Central memory CD4-positive, alpha-beta T cell (primary cell): ENCODE measurements around the gene SP7.
"Not testable (repeated sequence)": the region's sequence is repeated elsewhere in the genome, so short reads cannot be mapped to it uniquely, and the experiment has no call there.

ENCODE experiments used
- DNase-seq: peaks from one replicate; pipeline ENCODE4 v3.0.0; 2022

SP7 gene

DNA sequence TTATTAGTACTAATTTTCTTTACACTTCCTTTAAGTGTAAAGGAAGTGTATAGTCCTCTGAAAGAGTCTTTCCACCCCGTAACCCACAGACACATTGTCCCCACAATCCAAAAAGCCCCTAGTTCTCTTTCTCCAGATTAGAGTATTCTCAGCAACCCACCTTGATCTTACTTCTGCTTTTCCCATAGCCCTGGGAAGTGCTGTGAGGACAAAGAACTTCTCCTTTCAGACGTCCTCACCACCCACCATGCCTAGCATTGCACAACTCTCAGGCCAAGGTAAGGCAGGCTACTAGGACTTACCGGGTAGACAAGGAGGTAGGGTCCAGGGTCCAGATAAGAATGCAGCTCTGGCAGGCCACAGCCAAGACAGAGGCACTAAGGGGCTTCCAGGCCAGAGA lies 22.2 kb downstream of the SP7 start:
- no peak for DNase-seq

DNA sequence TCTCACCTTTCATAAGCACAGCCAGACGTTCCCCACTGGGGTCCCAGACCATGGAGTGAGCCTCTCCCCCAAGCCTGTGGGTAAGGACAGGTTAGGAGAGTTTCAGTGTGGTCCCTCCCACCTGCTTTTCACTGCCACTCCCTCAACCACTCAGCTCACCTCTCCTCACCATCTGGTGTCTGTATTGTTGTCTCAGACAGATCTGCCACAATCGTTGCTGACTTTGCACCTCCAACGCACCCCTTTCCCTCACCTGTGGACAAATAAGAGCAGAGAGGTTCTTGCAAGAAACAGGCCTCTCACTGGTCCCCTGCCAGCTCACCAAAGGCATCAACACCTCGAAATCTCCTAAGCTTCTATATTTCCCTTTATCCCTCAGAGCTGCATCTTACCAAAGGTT lies 27.9 kb downstream of the SP7 start:
- DNase-seq, result no peak

GRCh38 chr12:53306826-53307225 lies 29.3 kb downstream of the SP7 start:
- no peak for DNase-seq

GRCh38 chr12:53302903-53303302 lies 33.3 kb downstream of the SP7 start:
- DNase-seq, result no peak

GRCh38 chr12:53300187-53300586 lies 36.0 kb downstream of the SP7 start:
- no peak for DNase-seq

- peak; percentile 83 for DNase-seq
These were observed 36.5 kb downstream of the SP7 start, which contains the start of gene MYG1 for GRCh38 chr12:53299454-53300180. Gene MYG1 (plus strand): TSS chr12:53299695. CDS start chr12:53299738, 43 bp downstream.

DNA sequence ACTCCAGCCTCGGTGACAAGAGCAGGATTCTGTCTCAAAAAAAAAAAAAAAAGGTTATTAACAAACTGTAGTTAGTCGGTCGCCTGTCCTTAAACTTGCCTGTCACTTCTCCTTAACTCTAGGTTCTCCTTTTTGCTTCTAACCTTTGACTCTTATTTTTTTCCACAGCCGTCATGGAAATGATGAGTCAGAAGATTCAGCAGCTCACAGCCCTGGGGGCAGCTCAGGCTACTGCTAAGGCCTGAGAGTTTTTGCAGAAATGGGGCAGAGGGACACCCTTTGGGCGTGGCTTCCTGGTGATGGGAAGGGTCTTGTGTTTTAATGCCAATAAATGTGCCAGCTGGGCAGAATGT lies 37.1 kb downstream of the SP7 start:
- peak; percentile 21 for DNase-seq

DNA sequence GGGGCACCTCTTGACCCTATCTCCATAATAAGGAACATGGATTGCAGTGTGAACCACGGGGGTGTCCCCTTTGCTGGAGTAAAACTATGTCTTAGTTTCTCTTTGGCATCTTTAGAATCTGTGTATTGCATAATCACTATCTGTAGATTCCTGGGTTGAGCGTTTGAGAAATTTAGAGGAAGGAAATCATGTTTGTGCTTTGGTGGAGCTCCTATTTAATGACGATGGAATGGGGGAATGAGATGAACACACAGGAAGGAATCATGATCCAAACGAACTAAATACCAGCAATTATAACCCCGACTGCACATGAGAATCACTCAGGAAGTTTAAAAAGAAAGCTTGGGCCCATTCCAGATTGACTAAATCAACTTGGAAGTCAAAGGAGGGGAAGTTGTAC lies 38.0 kb downstream of the SP7 start:
- no peak for DNase-seq

DNA sequence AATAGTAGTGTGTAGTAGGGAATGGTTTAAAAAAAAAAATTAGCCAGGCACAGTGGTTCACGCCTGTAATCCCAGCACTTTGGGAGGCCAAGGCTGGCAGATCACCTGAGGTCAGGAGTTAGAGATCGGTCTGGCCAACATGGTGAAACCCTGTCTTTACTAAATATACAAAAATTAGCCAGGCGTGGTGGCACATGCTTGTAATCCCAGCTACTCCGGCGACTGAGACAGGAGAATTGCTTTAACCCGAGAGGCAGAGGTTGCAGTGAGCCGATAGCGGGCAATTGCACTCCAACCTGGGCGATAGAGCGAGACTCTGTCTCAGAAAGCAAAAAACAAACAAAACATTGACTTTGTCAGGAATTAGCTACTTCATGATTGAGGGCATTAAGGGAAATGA lies 39.0 kb downstream of the SP7 start:
- DNase-seq, result not testable (repeated sequence)

GRCh38 chr12:53295891-53296219 lies 40.3 kb downstream of the SP7 start:
- no peak for DNase-seq

DNA sequence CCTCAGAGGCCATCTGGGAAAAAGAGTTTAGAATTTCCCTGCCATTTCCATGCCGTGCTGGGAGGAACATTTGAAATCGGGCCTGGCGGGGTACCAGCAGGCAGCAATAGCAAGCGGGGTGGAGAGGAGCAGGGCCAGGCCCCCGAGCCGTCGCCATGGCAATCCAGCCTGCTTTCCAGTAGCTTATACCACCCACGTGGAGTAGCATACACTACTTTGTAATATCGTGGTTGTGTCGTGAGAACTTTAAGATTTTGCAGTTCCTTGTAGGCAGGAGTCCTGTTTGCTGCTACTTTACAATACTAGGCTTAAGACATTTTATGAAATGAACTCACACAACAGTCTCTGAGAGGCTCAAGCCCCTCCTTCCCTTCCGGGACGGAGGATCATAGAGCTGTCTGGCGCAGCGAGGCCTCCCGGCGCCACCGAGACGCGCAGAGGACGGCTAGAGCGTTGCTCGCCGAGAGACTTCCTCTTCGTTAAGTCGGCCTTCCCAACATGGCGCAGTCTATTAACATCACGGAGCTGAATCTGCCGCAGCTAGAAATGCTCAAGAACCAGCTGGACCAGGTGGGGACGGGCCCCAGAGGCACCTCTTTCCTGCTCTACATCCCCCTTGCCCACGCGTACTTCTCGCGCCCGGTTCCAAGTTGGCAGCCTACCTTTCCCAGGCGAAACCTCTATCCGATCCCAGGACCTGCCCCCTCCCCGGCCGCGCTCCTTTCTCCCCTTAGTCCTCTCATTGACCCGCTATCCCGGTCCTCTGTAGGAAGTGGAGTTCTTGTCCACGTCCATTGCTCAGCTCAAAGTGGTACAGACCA lies 40.9 kb downstream of the SP7 start, which contains the start of gene PFDN5:
Gene PFDN5, plus strand, starts transcription at position 473 of the 821 bp plus-strand sequence. Its CDS starts 26 bp downstream, at position 499.
- DNase-seq, result peak; percentile 89

- no peak for DNase-seq
These were observed 43.7 kb downstream of the SP7 start for GRCh38 chr12:53292426-53292825.

GRCh38 chr12:53290661-53291060 lies 45.5 kb downstream of the SP7 start:
- DNase-seq, result no peak

GRCh38 chr12:53289891-53290290 lies 46.3 kb downstream of the SP7 start:
- no peak for DNase-seq

DNA sequence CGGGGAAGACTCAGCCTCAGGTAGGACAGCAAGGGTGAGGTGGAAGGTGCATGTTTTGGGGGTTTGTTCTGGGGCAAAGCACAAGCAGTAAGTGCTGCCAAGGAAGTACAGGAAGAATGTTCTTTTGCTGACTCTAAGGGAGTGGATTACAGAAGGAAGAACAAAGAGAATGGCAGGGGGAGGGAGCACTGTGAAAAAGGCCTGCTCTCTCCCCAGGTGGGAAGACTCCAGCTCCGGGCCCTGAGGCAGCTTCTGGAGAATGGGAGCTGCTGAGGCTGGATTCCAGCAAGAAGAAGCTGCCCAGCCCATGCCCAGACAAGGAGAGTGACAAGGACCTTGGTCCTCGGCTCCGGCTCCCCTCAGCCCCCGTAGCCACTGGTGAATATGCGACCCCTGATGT lies 47.8 kb downstream of the SP7 start:
- DNase-seq, result no peak

DNA sequence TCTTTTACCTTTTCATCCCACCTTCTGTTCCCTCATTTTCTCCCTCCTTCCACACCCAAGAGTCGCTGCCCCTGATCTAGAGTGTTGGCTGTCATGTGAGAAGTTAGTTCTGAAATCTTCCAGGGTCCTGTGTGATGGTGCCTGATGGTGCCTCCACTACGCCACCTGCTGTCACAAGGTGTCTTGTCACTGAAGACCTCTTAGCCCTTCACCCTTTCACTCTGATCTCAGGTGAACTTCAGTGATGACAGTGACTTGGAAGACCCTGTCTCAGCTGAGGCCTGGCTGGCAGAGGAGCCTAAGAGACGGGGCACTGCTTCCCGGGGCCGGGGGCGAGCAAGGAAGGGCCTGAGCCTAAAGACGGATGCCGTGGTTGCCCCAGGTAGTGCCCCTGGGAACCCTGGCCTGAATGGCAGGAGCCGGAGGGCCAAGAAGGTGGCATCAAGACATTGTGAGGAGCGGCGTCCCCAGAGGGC lies 48.4 kb downstream of the SP7 start:
- peak; percentile 66 for DNase-seq

GRCh38 chr12:53286448-53286847 lies 49.7 kb downstream of the SP7 start:
- no peak for DNase-seq

GRCh38 chr12:53279888-53280498 lies 56.2 kb downstream of the SP7 start:
- DNase-seq, result no peak

GRCh38 chr12:53279283-53279869 lies 56.8 kb downstream of the SP7 start:
- no peak for DNase-seq

DNA sequence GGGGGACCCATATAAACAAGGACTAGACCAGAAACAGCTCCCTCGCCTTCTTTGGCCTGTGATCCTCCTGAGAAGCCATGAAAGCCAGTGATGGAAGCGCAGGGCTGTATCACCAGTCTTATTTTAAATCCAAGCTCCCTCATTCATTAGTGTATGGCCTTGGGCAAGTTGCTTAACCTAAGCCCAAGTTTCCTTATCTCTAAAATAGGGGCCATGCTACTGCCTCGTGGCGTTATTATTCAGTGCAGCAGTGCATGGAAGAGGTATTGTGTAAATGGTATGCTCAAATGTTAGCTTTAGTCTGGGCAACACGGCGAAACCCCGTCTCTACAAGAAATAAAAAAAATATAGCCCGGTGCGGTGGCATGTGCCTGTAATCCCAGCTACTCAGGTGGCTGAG lies 58.2 kb downstream of the SP7 start:
- DNase-seq, result no peak
